Left ventricle myocardium inferior (tissue), 1 donor: Measurements from ENCODE around the gene RBPJL. TPM values are rescaled to one million over a fixed set of nuclear protein-coding genes. Genes with fewer than 3 reads are reported as not detected.

ENCODE experiments used
- DNase-seq: peaks from one replicate; pipeline ENCODE4 v3.0.0-alpha.2; 2020
- H3K27ac ChIP-seq: fragments of 200-600 bp; replicated peaks from 2 replicates; pipeline ENCODE4 v1.8.0; 2021
- H3K27me3 ChIP-seq: fragments of 200-600 bp; 2 replicates; pipeline ENCODE4 v1.8.0; 2021; ENCODE audit warnings: low read depth
- H3K36me3 ChIP-seq: fragments of 200-600 bp; 2 replicates; pipeline ENCODE4 v1.8.0; 2021
- H3K4me1 ChIP-seq: fragments of 200-600 bp; 2 replicates; pipeline ENCODE4 v1.8.0; 2021
- H3K4me3 ChIP-seq: fragments of 200-600 bp; 2 replicates; pipeline ENCODE4 v1.8.0; 2021; ENCODE audit warnings: mild to moderate bottlenecking, moderate library complexity
- H3K9me3 ChIP-seq: fragments of 200-600 bp; replicated peaks from 2 replicates; pipeline ENCODE4 v1.8.0; 2021
- CTCF ChIP-seq: fragments of 200-600 bp; IDR thresholded peaks from 2 replicates; pipeline ENCODE4 v1.8.0; 2021; ENCODE audit warnings: antibody characterized with exemption, mild to moderate bottlenecking, borderline replicate concordance
- intact Hi-C: fragments of 100-400 bp; cut with micrococcal nuclease; formaldehyde crosslinking; loops from one replicate; pipeline ENCODE4 v1.11.0; 2022
- total RNA-seq: library from RNA; stranded (reverse); fragmentation: NEBNext Ultra II Directional; extraction: Animal tissue kit (Norgen Biotek cat#: 25700); gene quantifications from one replicate; pipeline ENCODE4 v1.2.1, GENCODE V29; 2021
- donor health status: DM: no; HTN: yes; CAD: no; lungs with severe emphysema.

The RBPJL gene
- total RNA-seq, 1 donor from 2014 or later, result not detected

GRCh38 chr20:45340951-45341350 is 34.3 kb downstream of the RBPJL start:
- intact Hi-C loops, result no loop called here
- no peak for DNase-seq
- Histone ChIP-seq H3K27me3 (no peaks in the 10 kb centered on the region), H3K36me3 (peaks cover 9% of the 10 kb centered on the region), H3K4me1 (peaks cover 100% of the 10 kb centered on the region), H3K9me3 (no peaks in the 10 kb centered on the region), H3K4me3 (peak overlapping the region; percentile 55), H3K27ac (peak overlapping the region; percentile 94)
- TF ChIP-seq CTCF, result no peak

GRCh38 chr20:45341579-45341938 is 34.9 kb downstream of the RBPJL start:
- TF ChIP-seq CTCF, result no peak
- no peaks in the 10 kb centered on the region for H3K9me3 ChIP-seq
- DNase-seq, result no peak
- intact Hi-C loops, result no loop called here
- H3K36me3 ChIP-seq, result peaks cover 9% of the 10 kb centered on the region
- no peaks in the 10 kb centered on the region for H3K27me3 ChIP-seq
- peak overlapping the region; percentile 55 for H3K4me3 ChIP-seq
- peaks cover 100% of the 10 kb centered on the region for H3K4me1 ChIP-seq
- H3K27ac ChIP-seq, result peak overlapping the region; percentile 94

GRCh38 chr20:45341939-45342854 is 35.6 kb downstream of the RBPJL start:
- DNase-seq, result peak; percentile 73
- peaks cover 100% of the 10 kb centered on the region for H3K4me1 ChIP-seq
- peaks cover 9% of the 10 kb centered on the region for H3K36me3 ChIP-seq
- intact Hi-C loops, result no loop called here
- H3K9me3 ChIP-seq, result no peaks in the 10 kb centered on the region
- no peak for TF ChIP-seq CTCF
- peak overlapping the region; percentile 85 for H3K4me3 ChIP-seq
- H3K27ac ChIP-seq, result peak overlapping the region; percentile 94
- H3K27me3 ChIP-seq, result no peaks in the 10 kb centered on the region

- Histone ChIP-seq H3K4me1 (peaks cover 100% of the 10 kb centered on the region), H3K27ac (peak overlapping the region; percentile 94), H3K36me3 (peaks cover 9% of the 10 kb centered on the region), H3K27me3 (no peaks in the 10 kb centered on the region), H3K9me3 (no peaks in the 10 kb centered on the region), H3K4me3 (peak overlapping the region; percentile 85)
- intact Hi-C loops, result no loop called here
- no peak for DNase-seq
- no peak for TF ChIP-seq CTCF
These were observed 36.4 kb downstream of the RBPJL start for GRCh38 chr20:45342855-45343531.

GRCh38 chr20:45343532-45344167 is 37.0 kb downstream of the RBPJL start:
- H3K9me3 ChIP-seq, result no peaks in the 10 kb centered on the region
- H3K4me3 ChIP-seq, result peak overlapping the region; percentile 85
- TF ChIP-seq CTCF, result no peak
- H3K27me3 ChIP-seq, result no peaks in the 10 kb centered on the region
- H3K36me3 ChIP-seq, result peaks cover 9% of the 10 kb centered on the region
- intact Hi-C loops, result no loop called here
- peak overlapping the region; percentile 94 for H3K27ac ChIP-seq
- no peak for DNase-seq
- H3K4me1 ChIP-seq, result peaks cover 98% of the 10 kb centered on the region
